Measurements from ENCODE around the gene SLC39A1. TPM values are rescaled to one million over a fixed set of nuclear protein-coding genes. Genes with fewer than 3 reads are reported as not detected.

SLC39A1 gene
- total RNA-seq, 4 donors from 2014 or later: 90.4 to 109 (median 99.5) TPM

DNA sequence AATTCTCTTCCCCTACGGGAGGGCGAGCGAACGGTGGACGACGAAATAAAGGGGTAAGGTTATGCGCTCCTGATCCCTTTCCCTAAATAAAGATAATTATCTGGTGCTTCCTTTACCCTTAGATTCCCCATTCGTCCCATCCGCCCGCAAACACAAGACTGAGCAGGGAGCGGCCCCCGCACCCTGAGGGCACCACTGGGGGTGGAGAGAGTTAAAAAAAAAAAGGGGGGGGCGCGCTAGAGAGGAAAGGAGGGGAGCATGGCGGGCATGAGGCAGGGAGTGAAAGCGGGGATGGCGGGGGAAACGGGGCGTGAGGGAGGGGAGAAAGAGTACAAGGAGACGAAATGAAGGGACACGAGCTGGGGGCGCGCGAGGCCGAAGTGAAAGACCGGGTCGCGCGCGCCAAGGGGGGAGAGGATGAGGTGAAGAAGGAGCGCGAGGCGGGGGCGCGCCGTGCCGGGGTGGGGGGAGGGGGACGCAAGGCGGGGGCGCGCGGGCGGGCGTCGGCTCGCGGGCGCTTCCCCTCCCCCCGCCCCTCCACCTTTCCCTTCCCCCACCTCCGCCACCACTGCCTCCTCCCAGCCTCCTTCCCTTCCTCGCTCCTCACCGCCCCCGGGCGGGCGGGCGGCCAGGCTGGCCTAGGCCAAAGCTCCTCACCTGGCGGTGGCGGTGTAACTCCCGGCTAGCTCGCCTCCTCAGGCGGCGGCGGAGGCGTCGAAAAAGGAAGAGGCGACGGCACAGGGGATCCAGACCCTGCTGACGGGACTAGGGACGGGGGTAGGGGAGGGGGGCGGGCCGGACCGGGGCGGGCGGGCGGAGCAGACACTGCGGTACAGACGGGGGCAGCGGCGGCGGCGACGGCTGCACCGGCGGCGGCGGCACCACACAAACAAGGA, 41.0 kb downstream of the SLC39A1 start:
- Histone ChIP-seq H3K4me1 (peaks cover 17 to 32% of the 10 kb centered on the region in 2 donors), H3K9me3 (no peaks in the 10 kb centered on the region), H3K27me3 (no peaks in the 10 kb centered on the region), H3K4me3 (replicated peaks in 1 of 3) (peak overlapping the region; percentile 27 to 96 (median 96)), H3K27ac (peak overlapping the region; percentile 91 to 92 (median 91)), H3K36me3 (no peaks in the 10 kb centered on the region)
- 0% methylated on average over 39 to 41 of the region's 86 CpGs for WGBS, 2 donors
- TF ChIP-seq, protein P1, sequence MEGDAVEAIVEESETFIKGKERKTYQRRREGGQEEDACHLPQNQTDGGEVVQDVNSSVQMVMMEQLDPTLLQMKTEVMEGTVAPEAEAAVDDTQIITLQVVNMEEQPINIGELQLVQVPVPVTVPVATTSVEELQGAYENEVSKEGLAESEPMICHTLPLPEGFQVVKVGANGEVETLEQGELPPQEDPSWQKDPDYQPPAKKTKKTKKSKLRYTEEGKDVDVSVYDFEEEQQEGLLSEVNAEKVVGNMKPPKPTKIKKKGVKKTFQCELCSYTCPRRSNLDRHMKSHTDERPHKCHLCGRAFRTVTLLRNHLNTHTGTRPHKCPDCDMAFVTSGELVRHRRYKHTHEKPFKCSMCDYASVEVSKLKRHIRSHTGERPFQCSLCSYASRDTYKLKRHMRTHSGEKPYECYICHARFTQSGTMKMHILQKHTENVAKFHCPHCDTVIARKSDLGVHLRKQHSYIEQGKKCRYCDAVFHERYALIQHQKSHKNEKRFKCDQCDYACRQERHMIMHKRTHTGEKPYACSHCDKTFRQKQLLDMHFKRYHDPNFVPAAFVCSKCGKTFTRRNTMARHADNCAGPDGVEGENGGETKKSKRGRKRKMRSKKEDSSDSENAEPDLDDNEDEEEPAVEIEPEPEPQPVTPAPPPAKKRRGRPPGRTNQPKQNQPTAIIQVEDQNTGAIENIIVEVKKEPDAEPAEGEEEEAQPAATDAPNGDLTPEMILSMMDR (IDR thresholded peaks at IDR 0.05): peak in 1 of 6 experiments; percentile 13
- TF ChIP-seq POLR2A (IDR thresholded peaks at IDR 0.05): no peak
- intact Hi-C loops (cut with DNase I): loop anchor here (5.0 kb wide), 1 partner anchor 100 kb away; no protein-coding TSS in a partner anchor
- DNase-seq: peak; percentile 61 to 62

DNA sequence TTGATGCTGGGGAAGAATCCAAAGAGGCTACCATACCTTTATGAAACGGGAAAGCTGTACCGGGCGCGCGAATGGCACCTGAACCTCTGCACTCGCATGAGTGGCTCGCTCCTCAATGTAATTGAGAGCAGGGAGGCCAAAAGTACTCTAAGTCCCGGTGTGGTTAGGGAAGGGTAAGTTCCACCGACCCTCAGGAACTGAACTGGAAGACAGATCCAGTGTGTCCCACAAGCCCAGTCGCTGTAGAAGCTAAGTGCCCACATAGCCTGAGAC, 41.6 kb downstream of the SLC39A1 start:
- TF ChIP-seq POLR2A (IDR thresholded peaks at IDR 0.05): no peak
- TF ChIP-seq, protein P1 (IDR thresholded peaks at IDR 0.05): no peak
- peak; percentile 25 to 44 for DNase-seq
- intact Hi-C loops (cut with DNase I): loop anchor here (5.0 kb wide), 1 partner anchor 99 kb away; no protein-coding TSS in a partner anchor
- 0 to 4% methylated on average over 10 of the region's 10 CpGs for WGBS, 2 donors
- peak overlapping the region in 2 of 3 donors; percentile 91 to 92 for H3K27ac ChIP-seq
- peaks cover 17 to 32% of the 10 kb centered on the region in 2 donors for H3K4me1 ChIP-seq
- no peaks in the 10 kb centered on the region for H3K36me3 ChIP-seq
- peak overlapping the region; percentile 27 to 96 (median 96) for H3K4me3 ChIP-seq (replicated peaks in 1 of 3)
- no peaks in the 10 kb centered on the region for H3K9me3 ChIP-seq
- H3K27me3 ChIP-seq: no peaks in the 10 kb centered on the region

DNA sequence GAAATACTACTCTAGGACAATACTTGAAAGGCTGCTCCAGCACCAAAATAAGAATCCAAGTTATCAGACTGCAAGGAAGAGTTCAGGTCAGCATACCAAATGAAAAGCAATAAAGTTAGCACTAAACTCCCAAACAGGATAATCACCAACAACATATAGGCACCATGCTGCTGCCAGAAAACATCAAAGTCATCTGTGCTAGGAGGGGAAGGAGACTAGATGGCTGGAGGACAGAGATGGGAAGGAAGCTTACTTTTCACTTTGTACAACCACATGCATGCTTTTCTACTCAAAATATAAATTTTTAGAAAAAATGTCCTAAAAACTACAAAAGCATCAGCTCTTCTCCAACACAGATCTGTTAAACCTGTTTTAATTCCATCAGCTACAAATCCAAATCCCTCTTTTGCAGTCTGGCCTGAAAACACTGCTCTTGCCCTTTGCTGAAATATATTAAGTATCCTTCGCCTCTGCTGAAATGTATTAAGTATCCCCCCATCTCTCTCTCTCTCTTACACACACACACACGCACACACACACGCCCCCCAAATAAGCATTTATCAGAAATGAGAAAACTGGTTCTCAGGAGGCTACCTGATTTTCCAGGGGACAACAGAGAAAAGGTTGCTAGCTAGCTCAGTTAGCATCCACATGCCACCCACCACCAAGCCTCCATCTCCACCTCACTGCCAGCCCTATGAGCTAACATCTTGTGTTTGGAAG, 42.1 kb downstream of the SLC39A1 start:
- Histone ChIP-seq H3K27ac (peak overlapping the region in 1 of 3 donors; percentile 91), H3K27me3 (no peaks in the 10 kb centered on the region), H3K9me3 (no peaks in the 10 kb centered on the region), H3K4me3 (replicated peaks in 1 of 3) (peak overlapping the region in 2 of 3 donors; percentile 96), H3K4me1 (peaks cover 17 to 32% of the 10 kb centered on the region in 2 donors), H3K36me3 (no peaks in the 10 kb centered on the region)
- TF ChIP-seq, protein P1 (IDR thresholded peaks at IDR 0.05): no peak
- no peak for TF ChIP-seq POLR2A (IDR thresholded peaks at IDR 0.05)
- intact Hi-C loops (cut with DNase I): loop anchor here (5.0 kb wide), 1 partner anchor 99 kb away; no protein-coding TSS in a partner anchor
- DNase-seq: no peak
- WGBS, 2 donors: 30 to 36% methylated on average over 3 of the region's 3 CpGs

DNA sequence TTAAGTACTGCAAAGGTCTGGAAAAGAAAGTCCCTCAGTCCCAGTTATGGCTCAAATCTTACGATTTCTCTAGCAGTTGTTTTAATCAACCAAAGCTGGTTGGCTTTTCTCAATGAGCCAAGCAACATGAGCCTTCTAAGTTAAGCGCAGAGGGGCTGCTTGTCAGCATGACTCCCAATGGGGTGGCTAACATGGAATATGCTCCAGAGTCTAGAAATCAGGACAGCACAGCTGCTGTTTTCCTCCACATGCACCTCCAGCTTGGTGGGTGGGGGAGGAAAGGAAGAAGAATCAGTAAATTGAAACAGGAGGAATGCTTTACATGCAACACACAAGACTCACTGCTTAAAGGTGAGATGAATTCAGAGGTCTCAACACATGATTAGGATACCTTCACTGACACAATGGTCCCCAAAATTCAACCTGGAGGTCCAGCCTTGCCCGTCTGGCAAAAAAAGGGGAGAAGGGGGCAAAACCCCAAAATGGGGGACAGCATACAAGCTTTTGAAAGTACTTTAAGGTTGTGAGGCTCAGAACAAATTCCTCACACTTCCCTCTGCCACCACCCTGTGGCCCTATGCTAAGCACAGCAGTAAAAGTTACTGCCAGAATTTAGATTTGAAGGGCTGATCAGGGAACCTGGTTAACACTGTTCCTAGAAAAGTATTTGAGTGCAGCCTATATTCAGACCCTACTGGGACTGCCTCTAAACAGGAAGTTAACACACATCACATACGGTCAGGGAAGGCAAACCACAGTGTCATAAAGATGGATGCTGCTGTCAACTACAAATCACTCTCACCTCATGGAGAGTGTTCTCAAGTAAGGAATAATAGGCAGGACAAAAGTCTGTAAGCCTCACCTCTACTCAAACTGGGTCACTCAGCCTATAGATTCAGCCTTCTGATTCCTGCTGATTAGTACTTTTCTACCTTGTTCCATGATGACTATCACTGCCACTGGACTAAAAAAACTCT, 43.2 kb downstream of the SLC39A1 start:
- WGBS, 2 donors: 55 to 56% methylated on average over 4 of the region's 4 CpGs
- Histone ChIP-seq H3K4me1 (peaks cover 17 to 32% of the 10 kb centered on the region in 2 donors), H3K27ac (no peak overlapping the region), H3K36me3 (no peaks in the 10 kb centered on the region), H3K27me3 (no peaks in the 10 kb centered on the region), H3K4me3 (replicated peaks in 1 of 3) (no peak overlapping the region), H3K9me3 (no peaks in the 10 kb centered on the region)
- peak in 1 of 2 donors; percentile 8 for DNase-seq
- TF ChIP-seq POLR2A (IDR thresholded peaks at IDR 0.05): no peak
- TF ChIP-seq, protein P1 (IDR thresholded peaks at IDR 0.05): peak in 2 of 6 experiments; percentile 10 to 35
- intact Hi-C loops (cut with DNase I): loop anchor here (5.0 kb wide), 1 partner anchor 98 kb away; no protein-coding TSS in a partner anchor
